Cortex of kidney (tissue), 1 donor: ENCODE measurements around the gene NR1H2.
"Not testable (repeated sequence)": the region's sequence is repeated elsewhere in the genome, so short reads cannot be mapped to it uniquely, and the experiment has no call there.

Experiments
- DNase-seq: peaks from one replicate; lab custom pipeline; 2025; lab: John Stamatoyannopoulos, UW

The NR1H2 gene

DNA sequence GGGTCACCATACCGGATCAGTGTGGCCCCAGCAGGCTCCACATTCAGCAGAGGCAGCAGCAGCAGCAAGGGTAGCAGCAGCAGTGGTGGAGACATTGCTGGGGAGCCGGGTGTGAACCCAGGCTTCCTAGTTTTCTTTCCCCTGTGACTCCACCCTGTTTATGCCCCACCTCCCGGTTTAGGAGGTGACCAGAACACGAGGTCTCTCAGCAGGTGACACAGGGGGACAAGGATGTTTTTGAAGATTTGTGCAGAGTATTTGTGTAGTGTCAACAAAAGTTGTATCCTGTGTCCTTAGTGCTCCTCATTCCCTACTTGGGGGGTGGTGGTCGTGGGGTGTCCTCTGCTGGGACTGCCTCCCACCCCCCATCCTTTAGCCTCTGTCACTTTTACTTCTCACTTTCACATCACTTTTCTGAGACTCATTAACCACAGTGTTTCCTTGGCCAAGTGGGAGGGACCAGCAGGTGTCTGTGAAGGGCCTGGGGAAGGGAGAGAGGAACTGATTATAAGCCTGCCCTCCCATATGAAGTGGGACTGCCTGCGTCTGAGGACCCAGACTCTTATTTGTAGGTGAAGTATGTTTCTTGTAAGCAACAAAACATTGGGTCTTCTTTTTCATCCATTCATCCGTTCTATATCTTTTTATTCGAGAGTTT lies 31.5 kb upstream of the NR1H2 start:
- DNase-seq, result no peak

DNA sequence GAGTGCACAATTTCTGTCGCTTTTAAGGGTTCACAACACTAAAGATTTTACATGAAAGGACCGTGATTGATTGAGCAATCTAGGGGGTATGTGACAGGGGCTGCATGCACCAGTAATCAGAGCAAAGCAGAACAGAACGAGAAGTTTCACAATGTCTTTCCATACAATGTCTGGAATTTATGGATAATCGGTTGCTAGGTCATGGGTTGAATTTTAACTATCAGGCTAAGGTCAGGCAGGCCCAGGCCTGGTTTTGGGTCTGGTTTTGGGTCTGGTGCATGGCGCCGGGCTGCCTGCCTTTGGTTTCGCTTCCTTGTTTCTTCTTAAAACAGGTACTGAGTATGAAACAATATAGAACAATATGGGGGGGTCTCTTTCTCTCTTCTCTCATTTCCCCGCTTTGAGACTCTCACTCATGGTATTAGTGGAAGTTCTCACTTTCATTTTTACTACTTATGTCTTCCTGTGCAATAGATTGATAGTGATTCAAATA lies 29.1 kb upstream of the NR1H2 start:
- DNase-seq, result not testable (repeated sequence)

DNA sequence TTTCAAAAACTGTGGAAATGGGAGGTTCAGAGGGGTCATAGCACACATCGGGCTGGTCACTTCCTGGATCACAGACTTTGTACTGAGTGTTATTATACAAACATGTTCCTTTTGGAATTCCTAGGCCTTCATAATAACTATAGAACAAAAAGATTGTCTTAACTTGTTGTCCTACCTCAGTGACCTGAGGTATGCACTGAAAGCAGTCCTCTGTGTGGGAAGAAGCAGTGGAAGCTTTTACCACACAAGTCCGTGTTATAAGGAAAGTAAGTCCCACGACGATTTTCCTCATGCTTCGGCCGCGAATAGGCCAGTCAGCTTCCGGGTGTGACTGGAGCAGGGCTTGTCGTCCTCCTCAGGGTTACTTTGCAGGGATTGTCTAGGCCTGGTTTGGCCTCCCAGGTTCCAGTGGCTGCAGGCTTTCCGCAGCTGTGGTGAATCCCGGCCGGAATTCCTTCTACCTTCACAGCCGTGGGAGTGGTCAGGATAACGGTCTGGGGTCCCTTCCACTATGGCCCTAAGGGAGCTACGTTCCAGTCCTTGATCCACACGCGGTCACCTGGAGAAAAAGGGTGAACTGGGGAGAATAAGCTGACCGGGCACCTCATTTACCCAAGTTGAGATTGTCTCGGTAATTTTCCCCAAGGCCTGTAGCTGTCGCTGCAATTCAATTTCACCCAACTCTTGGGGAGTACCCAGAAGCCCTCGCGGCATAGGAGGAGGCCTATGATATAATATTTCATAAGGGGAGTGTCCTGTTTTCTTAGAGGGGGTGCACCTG lies 26.8 kb upstream of the NR1H2 start:
- DNase-seq, result no peak

DNA sequence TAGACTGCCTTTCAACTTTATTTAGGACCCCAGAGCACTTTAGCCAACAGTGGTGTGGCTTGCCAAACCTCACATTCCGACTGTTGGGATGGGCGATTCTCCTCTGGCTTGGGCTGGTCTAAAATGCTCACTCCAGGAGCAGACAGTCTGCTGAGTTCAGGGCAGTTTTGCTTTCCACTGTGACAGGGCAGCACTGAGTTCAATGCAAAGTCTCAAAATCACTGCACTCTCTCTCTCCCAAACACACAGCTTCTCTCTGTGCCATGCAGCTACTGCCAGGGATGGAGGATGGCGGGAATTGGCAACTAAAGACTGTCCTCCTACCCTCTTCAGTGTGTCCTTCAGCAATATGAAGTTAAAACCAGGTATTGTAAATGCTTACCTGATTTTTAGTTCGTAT lies 24.0 kb upstream of the NR1H2 start:
- no peak for DNase-seq

DNA sequence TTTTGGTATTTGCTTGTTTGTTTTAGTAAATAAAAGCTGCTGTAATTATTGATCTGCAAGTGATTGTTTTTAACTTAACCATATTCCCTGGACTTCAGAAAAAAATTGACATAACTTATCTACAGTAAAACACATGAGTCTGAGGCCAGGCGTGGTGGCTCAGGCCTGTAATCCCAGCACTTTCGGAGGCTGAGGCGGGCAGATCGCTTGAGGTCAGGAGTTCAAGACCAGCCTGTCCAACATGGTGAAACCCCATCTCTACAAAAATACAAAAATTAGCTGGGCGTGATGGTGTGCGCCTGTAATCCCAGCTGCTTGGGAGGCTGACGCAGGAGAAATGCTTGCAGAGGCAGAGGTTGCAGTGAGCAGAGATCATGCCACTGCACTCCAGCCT lies 22.8 kb upstream of the NR1H2 start:
- not testable (repeated sequence) for DNase-seq

DNA sequence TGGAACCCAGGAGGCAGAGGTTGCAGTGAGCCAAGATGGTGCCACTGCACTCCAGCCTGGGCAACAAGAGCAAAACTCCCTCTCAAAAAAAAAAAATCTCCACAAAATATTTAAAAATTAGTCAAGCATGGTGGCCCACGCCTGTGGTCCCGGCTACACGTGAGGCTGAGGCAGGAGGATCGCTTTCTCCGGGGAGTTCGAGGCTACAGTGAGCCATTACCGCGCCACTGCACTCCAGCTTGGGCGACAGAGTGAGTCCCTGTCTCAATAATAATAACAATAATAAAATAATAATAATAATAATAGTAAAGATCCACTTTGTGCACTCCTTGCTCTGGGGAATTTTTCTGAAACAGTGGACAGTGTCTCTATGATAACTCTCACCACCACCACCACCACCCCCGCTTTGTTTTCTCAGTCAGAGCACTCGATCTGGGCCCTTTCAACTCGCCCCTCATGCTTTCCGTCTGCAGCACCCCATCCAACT lies 19.5 kb upstream of the NR1H2 start:
- no peak for DNase-seq

DNA sequence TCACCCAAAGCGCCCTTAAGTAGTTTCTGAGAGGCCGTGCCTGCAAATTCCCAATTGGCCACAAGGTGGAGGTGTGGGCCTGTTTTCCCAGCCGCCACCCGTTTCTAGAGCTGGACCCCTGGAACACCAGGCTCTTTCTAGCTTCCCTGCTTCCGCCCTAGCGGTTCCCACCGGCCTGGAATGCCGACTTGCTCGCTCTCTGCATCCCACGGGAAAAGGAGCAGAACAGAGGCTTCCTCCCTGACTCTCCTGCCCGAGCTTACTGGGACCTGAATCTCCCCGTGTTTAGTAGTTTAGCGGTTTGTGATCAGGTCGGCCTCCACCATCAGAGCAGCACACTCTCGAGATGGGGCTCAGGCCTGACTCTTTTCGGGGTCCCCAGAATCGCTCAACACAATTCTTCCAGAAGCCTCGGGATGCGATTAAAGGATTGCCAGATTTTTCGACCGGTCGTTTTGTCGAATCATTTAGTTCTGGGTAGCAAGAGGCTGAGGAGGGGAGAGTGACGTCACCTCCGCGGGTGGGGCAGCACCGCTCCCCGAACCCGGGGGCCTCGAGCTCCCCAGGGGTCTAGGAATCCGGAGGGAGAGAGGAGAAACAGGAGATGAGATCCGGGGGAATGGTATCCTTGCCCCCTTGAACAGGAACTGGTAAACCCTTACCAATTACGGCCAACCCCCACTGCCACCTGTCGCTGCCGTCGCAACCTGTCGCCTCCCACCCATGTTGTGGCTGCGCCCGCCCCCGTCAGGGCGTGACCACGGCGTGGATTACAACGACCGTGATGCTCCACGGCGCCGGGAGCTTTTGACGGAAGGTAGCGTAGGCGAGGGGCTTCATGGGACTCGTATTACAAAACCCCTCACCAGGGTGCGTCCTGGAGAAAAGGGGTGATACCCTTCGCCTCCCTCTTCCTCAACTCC lies 18.8 kb upstream of the NR1H2 start:
- DNase-seq, result no peak

DNA sequence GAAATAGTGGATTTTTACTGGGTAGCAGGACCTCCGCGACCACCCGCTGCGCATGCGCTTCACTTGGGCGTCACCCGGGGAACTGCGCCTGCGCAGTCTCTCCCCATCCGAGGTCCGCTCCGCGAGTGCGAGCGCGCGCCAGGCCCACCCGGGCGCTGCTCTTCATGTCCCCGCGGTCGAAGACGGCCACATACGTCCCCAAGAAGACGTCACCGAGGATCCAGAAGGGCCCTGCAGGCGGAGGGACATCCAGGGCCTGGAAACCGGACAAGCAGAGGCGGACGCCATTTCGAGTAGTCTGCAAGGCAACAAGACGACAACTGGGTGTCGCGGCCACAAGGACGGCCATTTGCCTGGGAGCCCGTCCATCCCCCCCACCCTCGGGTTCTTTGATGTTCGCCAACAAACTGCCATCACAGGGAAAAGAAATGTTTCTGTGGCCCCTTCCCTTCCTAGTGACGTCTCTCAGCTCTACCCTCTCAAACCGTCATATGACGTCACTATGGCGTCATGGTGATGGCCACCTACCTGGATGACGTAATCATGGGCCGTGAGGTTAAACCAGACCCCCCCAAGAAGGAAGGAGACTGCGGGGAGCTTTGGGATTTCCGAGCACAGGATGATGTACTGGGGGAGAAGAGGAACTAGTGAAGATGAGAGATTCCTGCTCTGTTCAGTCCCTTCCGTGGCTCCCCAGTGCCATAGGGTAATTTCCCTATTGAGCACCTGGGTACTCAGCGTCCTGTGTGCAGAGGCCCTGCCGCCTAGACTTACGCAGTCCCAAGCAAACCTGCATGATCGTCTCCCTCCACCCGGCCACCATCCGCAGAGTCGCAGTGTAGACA lies 17.6 kb upstream of the NR1H2 start:
- no peak for DNase-seq

DNA sequence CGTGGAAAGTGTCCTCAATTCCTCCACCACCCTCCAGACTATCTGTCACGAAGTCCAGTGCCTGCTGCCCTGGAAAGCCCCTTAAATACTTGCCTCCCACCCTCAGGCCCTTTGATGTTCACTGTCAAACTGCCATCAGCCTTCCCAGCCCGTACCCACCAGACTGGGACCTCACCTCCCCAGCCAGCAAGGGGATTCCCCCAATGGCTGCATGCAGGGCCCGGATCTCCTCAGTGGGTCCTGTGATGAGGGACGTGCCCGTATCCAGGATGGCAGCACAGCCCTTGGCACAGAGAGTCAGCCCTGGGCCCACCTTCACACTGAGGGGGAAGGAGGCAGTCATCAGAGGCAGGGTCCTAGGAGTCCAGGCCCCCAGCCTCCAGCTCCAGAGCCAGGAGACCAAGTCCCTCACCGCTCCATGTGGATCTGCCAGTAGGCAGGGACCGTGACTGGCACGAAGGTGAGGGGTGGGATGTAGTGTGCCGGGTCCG lies 16.9 kb upstream of the NR1H2 start:
- DNase-seq, result no peak

DNA sequence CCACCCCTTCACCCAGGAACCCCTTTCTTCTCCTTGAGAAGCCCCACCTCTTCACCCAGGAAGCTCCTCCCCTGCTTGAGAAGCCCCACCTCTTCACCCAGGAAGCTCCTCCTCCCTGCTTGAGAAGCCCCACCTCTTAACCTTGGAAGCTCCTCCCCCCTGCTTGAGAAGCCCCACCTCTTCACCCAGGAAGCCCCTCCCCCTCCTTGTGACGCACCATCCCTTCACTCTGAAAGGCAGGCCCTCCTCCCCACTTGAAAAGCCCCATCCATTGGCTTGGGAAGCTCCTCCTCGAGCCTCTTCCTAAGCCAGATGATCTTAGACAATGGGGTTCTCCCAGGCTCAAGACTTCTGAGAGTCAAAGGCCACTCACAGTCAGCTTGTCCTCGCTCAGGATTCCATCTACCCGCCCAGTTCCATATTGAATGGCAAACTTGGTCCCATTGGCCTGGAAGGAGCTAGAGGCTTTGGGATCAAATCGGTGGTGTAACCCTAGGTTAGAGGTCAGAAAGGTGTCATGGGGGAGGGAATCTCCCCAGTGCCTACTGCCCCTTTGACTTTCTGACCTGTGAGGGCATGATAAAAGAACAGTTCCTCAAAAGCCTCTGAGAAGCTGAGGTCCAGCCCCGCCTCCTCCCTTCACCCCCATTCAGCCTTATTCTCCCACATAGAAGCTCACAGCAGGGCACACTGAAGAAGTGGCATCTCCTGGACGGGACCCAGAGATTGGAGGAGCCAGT lies 14.8 kb upstream of the NR1H2 start:
- no peak for DNase-seq

DNA sequence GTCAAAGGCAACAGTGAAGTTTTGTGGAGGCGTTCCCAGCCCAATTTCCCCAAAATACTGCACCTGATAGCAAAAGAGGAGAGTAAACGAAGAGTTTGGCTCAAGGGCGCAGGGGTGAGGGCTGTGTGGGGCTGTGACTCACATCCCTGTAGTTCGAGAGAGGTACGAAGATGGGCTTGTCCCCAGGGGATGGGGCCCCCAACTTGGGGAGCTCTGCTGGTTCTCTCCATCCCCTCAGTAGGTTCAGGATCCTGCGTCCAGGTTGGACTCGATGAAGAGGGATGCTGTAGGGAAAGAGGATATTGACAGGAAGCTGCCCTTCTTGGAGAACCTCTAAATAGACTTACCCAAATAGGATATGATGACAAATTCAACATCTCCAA lies 14.2 kb upstream of the NR1H2 start:
- no peak for DNase-seq

DNA sequence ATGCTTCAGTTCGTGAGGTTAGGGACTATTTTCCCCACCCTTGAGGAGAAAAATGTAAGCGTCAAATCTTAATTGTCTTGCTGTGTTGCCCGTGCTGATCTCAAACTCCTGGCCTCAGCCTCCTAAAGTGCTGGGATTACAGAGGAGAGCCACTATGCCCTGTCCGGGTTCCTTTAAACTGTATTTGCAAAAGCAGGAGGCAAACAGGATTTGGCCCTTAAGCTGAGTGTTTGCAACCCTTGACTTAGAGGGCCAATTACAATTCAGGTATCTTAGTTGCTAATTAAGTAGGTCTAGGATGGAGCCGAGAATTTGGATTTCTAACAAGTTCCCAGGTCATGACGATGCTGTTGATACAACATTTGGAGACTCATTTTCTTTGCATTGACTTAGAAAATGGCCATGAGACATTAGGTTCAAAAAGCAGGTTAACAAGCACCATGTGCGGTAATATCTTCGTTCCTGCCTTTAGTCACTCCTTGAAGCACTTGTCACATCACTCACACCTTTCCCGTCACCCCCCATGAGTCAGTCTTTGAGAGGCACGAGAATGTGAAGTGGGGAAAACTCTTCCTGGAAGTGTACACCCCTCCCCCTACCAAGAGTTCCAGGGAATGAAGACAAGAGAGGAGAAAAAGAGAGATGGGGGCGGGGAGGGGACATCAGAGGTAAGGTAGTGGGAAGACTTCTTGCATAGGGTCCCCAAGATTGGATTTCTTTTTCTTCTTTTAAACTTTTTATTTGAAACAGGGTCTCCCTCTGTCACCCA lies 13.4 kb upstream of the NR1H2 start:
- no peak for DNase-seq

DNA sequence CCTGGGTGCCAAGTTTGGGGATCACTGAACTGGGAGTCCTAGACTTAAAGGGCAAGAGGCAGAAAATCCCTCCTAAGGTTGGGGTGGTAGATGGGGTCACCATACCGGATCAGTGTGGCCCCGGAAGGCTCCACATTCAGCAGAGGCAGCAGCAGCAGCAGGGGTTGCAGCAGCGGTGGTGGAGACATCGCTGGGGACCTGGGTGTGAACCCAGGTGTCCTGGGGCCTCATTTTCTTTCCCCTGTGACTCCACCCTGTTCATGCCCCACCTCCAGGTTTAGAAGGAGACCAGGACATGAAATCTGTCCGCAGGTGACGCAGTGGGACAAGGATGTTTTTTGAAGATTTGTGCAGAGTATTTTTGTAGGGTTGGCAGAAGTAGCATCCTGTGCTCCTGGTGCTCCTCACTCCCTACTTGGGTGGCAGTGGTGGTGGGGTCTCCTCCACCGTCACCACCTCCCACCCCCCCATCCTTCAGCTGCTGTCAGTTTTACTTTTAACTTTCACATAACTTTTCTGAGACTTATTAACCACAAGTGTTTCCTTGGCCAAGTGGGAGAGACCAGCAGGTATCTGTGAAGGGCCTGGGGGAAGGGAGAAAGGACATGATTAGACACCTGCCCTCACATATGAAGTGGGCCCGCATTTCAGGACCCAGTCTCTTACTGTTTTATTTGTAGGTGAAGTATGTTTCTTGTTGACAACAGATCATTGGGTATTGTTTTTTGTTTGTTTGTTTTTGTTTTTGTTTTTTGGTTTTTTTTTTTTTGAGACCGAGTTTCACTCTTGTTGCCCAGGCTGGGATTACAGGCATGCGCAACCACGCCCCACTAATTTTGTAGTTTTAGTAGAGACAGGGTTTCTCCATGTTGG lies 10.6 kb upstream of the NR1H2 start, which contains the start of gene NAPSA:
Gene NAPSA (minus strand): TSS at position 206 of the 873 bp plus-strand sequence. CDS start 18 bp downstream, at position 188.
- DNase-seq, result no peak

DNA sequence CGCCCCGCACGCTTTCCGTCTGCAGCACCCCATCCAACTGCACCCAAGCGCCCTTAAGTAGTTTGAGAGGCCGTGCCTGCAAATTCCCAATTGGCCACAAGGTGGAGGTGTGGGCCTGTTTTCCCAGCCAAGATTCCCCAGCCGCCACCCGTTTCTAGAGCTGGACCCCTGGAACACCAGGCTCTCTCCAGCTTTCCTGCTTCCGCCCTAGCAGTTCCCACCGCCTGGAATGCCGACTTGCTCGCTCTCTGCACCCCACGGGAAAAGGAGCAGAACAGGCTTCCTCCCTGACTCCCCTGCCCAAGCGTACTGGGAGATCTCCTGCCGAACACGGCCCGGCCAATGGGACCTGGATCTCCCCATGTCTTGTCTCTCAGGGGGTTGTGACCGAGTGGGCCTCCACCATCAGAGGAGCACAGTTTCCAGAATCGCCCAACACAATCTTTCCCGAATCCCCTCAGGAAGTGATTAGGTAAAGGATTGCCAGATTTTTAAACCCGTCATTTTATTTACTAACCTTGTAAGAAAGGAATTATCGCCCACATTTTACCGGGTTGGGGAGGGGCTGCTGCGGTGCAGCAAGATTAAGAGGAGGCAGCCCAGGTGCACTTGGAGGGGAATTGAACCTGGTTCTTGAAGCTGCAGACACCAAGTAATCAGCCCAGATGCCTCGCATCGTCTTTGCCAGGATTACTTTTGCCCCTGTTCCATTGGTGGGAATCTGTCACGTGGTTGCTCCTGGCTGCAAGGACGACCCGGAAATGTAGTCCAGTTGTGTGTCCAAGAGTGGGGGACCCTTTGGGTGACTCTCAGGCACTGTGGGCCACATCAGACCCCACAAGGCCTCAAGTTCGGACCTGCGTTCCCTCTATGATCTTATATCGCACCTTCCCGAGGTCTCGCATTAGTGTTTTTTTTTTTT lies 7.3 kb upstream of the NR1H2 start:
- DNase-seq, result no peak

DNA sequence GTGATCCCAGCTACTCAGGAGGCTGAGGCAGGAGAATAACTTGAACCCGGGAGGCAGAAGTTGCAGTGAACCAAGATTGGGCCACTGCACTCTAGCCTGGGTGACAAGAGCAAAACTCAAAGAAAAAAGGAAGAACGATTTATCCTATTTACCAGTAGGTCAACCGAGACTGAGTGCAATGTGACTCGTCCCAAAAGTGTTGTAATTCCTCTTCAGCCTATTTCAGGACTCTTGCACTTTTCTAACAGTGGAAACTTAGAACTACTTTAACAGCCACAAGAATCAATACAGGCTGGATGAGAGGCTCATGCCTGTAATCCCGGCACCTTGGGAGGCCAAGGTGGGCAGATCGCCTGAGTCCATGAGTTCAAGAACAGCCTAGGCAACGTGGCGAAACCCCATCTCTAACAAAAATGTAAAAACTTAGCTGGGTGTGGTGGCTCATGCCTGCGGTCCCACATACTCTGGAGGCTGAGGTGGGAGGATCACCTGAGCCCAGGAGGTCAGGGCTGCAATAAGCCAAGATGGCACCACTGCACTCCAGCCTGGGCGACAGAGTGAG lies 4.3 kb upstream of the NR1H2 start:
- no peak for DNase-seq

DNA sequence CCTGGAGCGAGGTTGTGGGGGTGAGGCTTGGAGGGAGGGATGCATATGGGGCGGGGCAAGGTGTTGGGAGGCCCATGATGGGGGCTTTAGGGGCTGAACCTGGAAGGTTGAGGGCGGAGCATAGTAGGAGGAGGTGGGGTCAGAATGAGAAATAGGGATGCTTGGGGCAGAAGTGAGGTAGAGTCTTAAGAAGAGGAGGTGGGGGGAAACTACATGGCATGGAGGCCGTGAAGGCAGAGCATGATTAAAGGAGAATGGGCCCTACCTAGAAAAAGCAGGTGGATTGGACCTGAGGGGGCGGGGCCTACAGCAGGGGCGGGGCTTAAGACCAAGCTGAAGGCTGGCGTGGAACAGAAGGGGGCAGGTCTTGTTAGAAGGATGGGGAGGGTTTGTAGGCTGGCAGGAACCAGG lies 799 bp downstream of the NR1H2 start:
- no peak for DNase-seq

DNA sequence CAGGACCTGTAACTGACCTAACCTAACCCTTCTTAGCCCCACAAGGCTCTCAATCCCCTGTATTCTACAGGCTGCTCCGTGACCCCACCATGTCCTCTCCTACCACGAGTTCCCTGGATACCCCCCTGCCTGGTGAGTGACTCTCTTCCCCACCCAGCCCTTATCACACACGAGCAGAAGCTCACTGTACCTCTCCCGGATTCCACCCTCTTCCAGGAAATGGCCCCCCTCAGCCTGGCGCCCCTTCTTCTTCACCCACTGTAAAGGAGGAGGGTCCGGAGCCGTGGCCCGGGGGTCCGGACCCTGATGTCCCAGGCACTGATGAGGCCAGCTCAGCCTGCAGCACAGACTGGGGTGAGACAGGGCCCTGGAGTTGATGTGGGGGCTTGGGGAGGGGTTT lies 1.3 kb downstream of the NR1H2 start:
- no peak for DNase-seq
